Adrenal gland (tissue), 12 donors: ENCODE measurements around the gene TAS2R31. TPM values are rescaled to one million over a fixed set of nuclear protein-coding genes. Genes with fewer than 3 reads are reported as not detected.
"Not testable (repeated sequence)": the region's sequence is repeated elsewhere in the genome, so short reads cannot be mapped to it uniquely, and the experiment has no call there.

Source experiments
- DNase-seq, 7 donors: peaks; one replicate each; pipeline ENCODE4 v3.0.0-alpha.2; 2019 to 2020
- H3K27ac ChIP-seq, 5 donors: fragments of 200-600 bp; sonication (generic) in 4 of 5; 1 replicate in 3 of 5; 2 replicates in 2 of 5; pipeline versions ENCODE4 v1.5.1 to v1.8.0; 2016 to 2020; ENCODE audit warnings: mild to moderate bottlenecking in 1 of 5
- H3K27me3 ChIP-seq: fragments of 200-600 bp; 2 replicates; pipeline ENCODE4 v1.8.0; 2021
- H3K36me3 ChIP-seq, 2 donors: fragments of 200-600 bp; replicated peaks in 1 of 2; 1 replicate in 1 of 2; 2 replicates in 1 of 2; pipeline versions ENCODE4 v1.5.1 to v1.8.0; 2018 to 2022
- H3K4me1 ChIP-seq, 2 donors: fragments of 200-600 bp; replicated peaks in 1 of 2; 1 replicate in 1 of 2; 2 replicates in 1 of 2; pipeline versions ENCODE4 v1.5.1 to v1.8.0; 2018 to 2021
- H3K4me3 ChIP-seq, 4 donors: fragments of 200-600 bp; sonication (generic) in 3 of 4; one replicate each; pipeline ENCODE4 v1.5.1; 2016 to 2018
- H3K9me3 ChIP-seq, 3 donors: fragments of 200-600 bp; sonication (generic) in 1 of 3; replicated peaks in 1 of 3; 1 replicate in 2 of 3; 2 replicates in 1 of 3; pipeline versions ENCODE4 v1.5.1 to v1.8.0; 2016 to 2021
- CTCF ChIP-seq, 6 experiments: fragments of 450-650 bp in 4 of 6; fragments of 200-600 bp in 2 of 6; sonication (generic) in 1 of 6; IDR thresholded peaks; 1 replicate in 5 of 6; 2 replicates in 1 of 6; pipeline versions ENCODE4 v1.5.1 to v1.8.0; 2016 to 2021; ENCODE audit warnings: antibody characterized with exemption in 6 of 6, mild to moderate bottlenecking in 2 of 6, moderate library complexity in 1 of 6
- POLR2A ChIP-seq, 2 donors: fragments of 450-650 bp; IDR thresholded peaks; one replicate each; pipeline ENCODE4 v1.6.1; 2017; ENCODE audit warnings: antibody characterized with exemption in 2 of 2, mild to moderate bottlenecking in 2 of 2, moderate library complexity in 1 of 2
- WGBS, 4 donors: extraction: QIAGEN DNeasy Blood & Tissue Kit in 2 of 4; methylation state at CpG; one replicate each; pipeline versions ENCODE4 v1.1.5 to v1.1.7; 2013 to 2017; 5-methylcytosine and 5-hydroxymethylcytosine counted together
- intact Hi-C, 2 donors: fragments of 100-400 bp; cut with DNase I; formaldehyde crosslinking; loops; one replicate each; pipeline versions ENCODE4 v1.14.1 to v1.15.0; 2022 to 2023
- polyA plus RNA-seq, 3 donors: library from polyadenylated mRNA; stranded (reverse); fragments of 200-250 nt in 2 of 3; fragments of 350-450 nt in 1 of 3; fragmentation: Illumina TruSeq in 1 of 3; extraction: RNeasy Lipid Tissue Mini Kit (QIAGEN cat#74804) in 1 of 3; gene quantifications; one replicate each; pipeline ENCODE4 v1.2.3, GENCODE V29; 2013 to 2014
- total RNA-seq, 9 donors: library from RNA; depleted of rRNA in 4 of 9; stranded (reverse); fragments of >200 nt in 4 of 9; fragments of 120-200 nt in 1 of 9; fragmentation: NEBNext Ultra II Directional in 1 of 9; extraction: Animal tissue kit (Norgen Biotek cat#: 25700) in 1 of 9; gene quantifications; one replicate each; pipeline versions ENCODE4 v1.1.0 to v1.2.4, GENCODE V29; 2013 to 2023
- donor health status: healthy with polysubstance abuse.
- donor health status: Bipolar disorder and iron deficiency.
- donor health status: DM: yes; HTN: yes; CAD: no.
- donor health status: DM: no; HTN: no; CAD: no.
- donor health status: DM: no; HTN: no; CAD: no.
- donor health status: DM: yes; HTN: yes; CAD: no.

Gene TAS2R31
- total and polyA plus RNA-seq, 12 donors: 0.20 to 28.5 (median 2.5) TPM; not detected in 1

GRCh38 chr12:11039171-11039570, 8.0 kb upstream of the TAS2R31 start:
- Histone ChIP-seq H3K4me1 (peaks cover 0 to 4% of the 10 kb centered on the region in 2 donors), H3K36me3 (no peaks in the 10 kb centered on the region), H3K27me3 (no peaks in the 10 kb centered on the region), H3K9me3 (no peaks in the 10 kb centered on the region), H3K4me3 (no peak overlapping the region), H3K27ac (no peak overlapping the region)
- TF ChIP-seq CTCF (IDR thresholded peaks at IDR 0.05) (no peak), POLR2A (IDR thresholded peaks at IDR 0.05) (no peak)
- DNase-seq: no peak
- 52 to 85% (median 66%) methylated on average over 3 of the region's 3 CpGs for WGBS, 4 donors
- intact Hi-C loops: no loop called here

- intact Hi-C loops, H3K9me3 ChIP-seq, H3K27me3 ChIP-seq, H3K4me1 ChIP-seq, DNase-seq, H3K27ac ChIP-seq, H3K36me3 ChIP-seq, H3K4me3 ChIP-seq: not testable (repeated sequence)
- 100% methylated on average over 1 of the region's 3 CpGs; no CpG with 5 or more reads in 1 of the 4 donors for WGBS, 4 donors
Measured at GRCh38 chr12:11033959-11034358, 2.8 kb upstream of the TAS2R31 start.

- Histone ChIP-seq H3K4me3 (no peak overlapping the region), H3K27ac (no peak overlapping the region), H3K36me3 (no peaks in the 10 kb centered on the region), H3K9me3 (no peaks in the 10 kb centered on the region), H3K27me3 (no peaks in the 10 kb centered on the region), H3K4me1 (no peaks in the 10 kb centered on the region)
- intact Hi-C loops: no loop called here
- no peak for TF ChIP-seq CTCF (IDR thresholded peaks at IDR 0.05)
- no peak for TF ChIP-seq POLR2A (IDR thresholded peaks at IDR 0.05)
- no peak for DNase-seq
- WGBS, 4 donors: 94 to 97% (median 95%) methylated on average over 6 of the region's 6 CpGs
Measured at GRCh38 chr12:11026118-11026517, 5.1 kb downstream of the TAS2R31 start.

GRCh38 chr12:11023387-11023786, 7.8 kb downstream of the TAS2R31 start:
- Histone ChIP-seq H3K27me3 (no peaks in the 10 kb centered on the region), H3K36me3 (no peaks in the 10 kb centered on the region), H3K4me3 (no peak overlapping the region), H3K9me3 (no peaks in the 10 kb centered on the region), H3K4me1 (no peaks in the 10 kb centered on the region), H3K27ac (no peak overlapping the region)
- TF ChIP-seq CTCF (IDR thresholded peaks at IDR 0.05) (no peak), POLR2A (IDR thresholded peaks at IDR 0.05) (no peak)
- no peak for DNase-seq
- WGBS, 4 donors: 72 to 83% (median 78%) methylated on average over 2 of the region's 2 CpGs
- intact Hi-C loops: no loop called here

- no peaks in the 10 kb centered on the region for H3K27me3 ChIP-seq
Measured at GRCh38 chr12:11022520-11022919, 8.7 kb downstream of the TAS2R31 start, which contains the start of gene TAS2R19. Gene TAS2R19 (minus strand): TSS chr12:11022620. CDS start chr12:11022571, 49 bp downstream.

More at GRCh38 chr12:11022520-11022919, 8.7 kb downstream of the TAS2R31 start, which contains the start of gene TAS2R19:
- intact Hi-C loops: no loop called here
- WGBS, 4 donors: 83 to 96% (median 94%) methylated on average over 1 of the region's 1 CpG
- no peaks in the 10 kb centered on the region for H3K36me3 ChIP-seq
- H3K4me3 ChIP-seq: no peak within 1 kb of the TSS
- H3K4me1 ChIP-seq: no peaks in the 10 kb centered on the region
- DNase-seq: no peak
- TF ChIP-seq CTCF (IDR thresholded peaks at IDR 0.05): no peak
- TF ChIP-seq POLR2A (IDR thresholded peaks at IDR 0.05): no peak
- H3K9me3 ChIP-seq: no peaks in the 10 kb centered on the region
- no peak within 1 kb of the TSS for H3K27ac ChIP-seq
